Prostate gland (tissue), 2 donors: Measurements from ENCODE around the gene ADGRD1. TPM values are rescaled to one million over a fixed set of nuclear protein-coding genes. Genes with fewer than 3 reads are reported as not detected.

Experiments
- DNase-seq: peaks from one replicate; pipeline ENCODE4 v3.0.0-alpha.2; 2019; ENCODE audit warnings: low spot score
- H3K27ac ChIP-seq, 2 donors: fragments of 200-600 bp; sonication (generic); 2 replicates each; pipeline ENCODE4 v1.5.1; 2017 to 2019
- H3K27me3 ChIP-seq: fragments of 200-600 bp; sonication (generic); replicated peaks from 2 replicates; pipeline ENCODE4 v1.5.1; 2019; ENCODE audit not compliant: insufficient read depth
- H3K36me3 ChIP-seq, 2 donors: fragments of 200-600 bp; sonication (generic); 1 replicate in 1 of 2; 2 replicates in 1 of 2; pipeline versions ENCODE4 v1.5.1 to v1.8.1; 2017 to 2019
- H3K4me1 ChIP-seq: fragments of 200-600 bp; sonication (generic); replicated peaks from 2 replicates; pipeline ENCODE4 v1.5.1; 2019
- H3K4me3 ChIP-seq, 2 donors: fragments of 200-600 bp; sonication (generic); 2 replicates each; pipeline ENCODE4 v1.5.1; 2017 to 2019
- H3K9me3 ChIP-seq: fragments of 200-600 bp; sonication (generic); 2 replicates; pipeline ENCODE4 v1.5.1; 2017
- POLR2A ChIP-seq: fragments of 450-650 bp; IDR thresholded peaks from one replicate; pipeline ENCODE4 v1.6.1; 2016; ENCODE audit warnings: antibody characterized with exemption, mild to moderate bottlenecking
- POLR2AphosphoS5 ChIP-seq: sonication (generic); formaldehyde crosslinking; IDR thresholded peaks from one replicate; pipeline ENCODE4 v1.6.1; 2017; ENCODE audit warnings: antibody characterized with exemption
- WGBS: methylation state at CpG from one replicate; pipeline ENCODE4 v1.1.5; 2018; 5-methylcytosine and 5-hydroxymethylcytosine counted together
- intact Hi-C: fragments of 100-400 bp; cut with DNase I; formaldehyde crosslinking; loops from one replicate; pipeline ENCODE4 v1.14.2; 2022
- total RNA-seq, 2 donors: library from RNA; depleted of rRNA; stranded (reverse); fragments of >200 nt; gene quantifications; one replicate each; pipeline ENCODE4 v1.1.0, GENCODE V29; 2016
- TF ChIP-seq, protein P1 (sequence below), 4 experiments: fragments of 200-600 bp in 2 of 4; fragments of 450-650 bp in 2 of 4; sonication (generic) in 2 of 4; IDR thresholded peaks; 1 replicate in 3 of 4; 2 replicates in 1 of 4; pipeline ENCODE4 v1.5.1; 2016 to 2019; ENCODE audit warnings: antibody characterized with exemption in 4 of 4, mild to moderate bottlenecking in 2 of 4, moderate library complexity in 2 of 4

ADGRD1 gene
- total RNA-seq, 2 donors from 2014 or later = 4.3 to 20.9 TPM

DNA sequence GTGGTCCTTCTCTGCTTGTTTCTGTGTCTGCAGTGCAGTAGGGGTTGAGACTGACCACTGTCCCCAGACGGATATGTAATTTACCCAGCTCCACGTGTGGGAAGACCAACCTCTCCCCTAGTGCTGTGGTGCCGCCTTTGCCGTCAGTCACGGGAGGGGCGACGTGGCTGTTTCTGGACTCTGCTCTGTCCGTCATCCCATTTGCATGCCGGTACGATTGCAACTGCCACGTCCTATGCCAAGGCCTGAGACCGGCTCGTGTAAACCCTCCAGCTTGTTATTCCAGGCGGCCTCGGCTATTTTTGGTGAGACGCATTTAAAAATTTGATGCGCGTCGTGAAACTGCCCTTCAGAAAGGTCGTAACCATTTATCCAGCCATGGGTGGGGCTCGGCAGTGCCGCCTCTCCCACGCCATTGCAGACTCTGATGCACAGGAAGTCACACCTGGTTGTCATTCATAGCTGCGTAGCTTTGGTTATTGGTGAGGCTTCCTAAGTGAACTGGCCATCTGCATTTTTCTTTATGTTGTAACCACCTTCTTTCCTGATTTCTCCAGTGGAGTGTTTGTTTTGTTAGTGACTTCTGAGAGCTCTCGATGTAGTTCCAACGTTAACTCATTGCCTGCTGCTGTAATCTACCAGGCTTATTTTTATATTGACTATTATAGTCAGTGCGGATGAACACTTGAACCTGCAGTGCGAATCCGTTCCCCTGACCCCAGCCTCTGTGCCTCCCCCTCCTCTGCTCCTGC lies 75.1 kb downstream of the ADGRD1 start:
- no peaks in the 10 kb centered on the region for H3K9me3 ChIP-seq
- intact Hi-C loops = no loop called here
- no peak overlapping the region for H3K4me3 ChIP-seq
- TF ChIP-seq POLR2A (no peak), POLR2AphosphoS5 (no peak)
- TF ChIP-seq, protein P1, sequence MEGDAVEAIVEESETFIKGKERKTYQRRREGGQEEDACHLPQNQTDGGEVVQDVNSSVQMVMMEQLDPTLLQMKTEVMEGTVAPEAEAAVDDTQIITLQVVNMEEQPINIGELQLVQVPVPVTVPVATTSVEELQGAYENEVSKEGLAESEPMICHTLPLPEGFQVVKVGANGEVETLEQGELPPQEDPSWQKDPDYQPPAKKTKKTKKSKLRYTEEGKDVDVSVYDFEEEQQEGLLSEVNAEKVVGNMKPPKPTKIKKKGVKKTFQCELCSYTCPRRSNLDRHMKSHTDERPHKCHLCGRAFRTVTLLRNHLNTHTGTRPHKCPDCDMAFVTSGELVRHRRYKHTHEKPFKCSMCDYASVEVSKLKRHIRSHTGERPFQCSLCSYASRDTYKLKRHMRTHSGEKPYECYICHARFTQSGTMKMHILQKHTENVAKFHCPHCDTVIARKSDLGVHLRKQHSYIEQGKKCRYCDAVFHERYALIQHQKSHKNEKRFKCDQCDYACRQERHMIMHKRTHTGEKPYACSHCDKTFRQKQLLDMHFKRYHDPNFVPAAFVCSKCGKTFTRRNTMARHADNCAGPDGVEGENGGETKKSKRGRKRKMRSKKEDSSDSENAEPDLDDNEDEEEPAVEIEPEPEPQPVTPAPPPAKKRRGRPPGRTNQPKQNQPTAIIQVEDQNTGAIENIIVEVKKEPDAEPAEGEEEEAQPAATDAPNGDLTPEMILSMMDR (IDR thresholded peaks at IDR 0.05) = no peak
- H3K27me3 ChIP-seq = no peaks in the 10 kb centered on the region
- DNase-seq = no peak
- H3K36me3 ChIP-seq = no peaks in the 10 kb centered on the region
- H3K4me1 ChIP-seq = no peaks in the 10 kb centered on the region
- no peak overlapping the region for H3K27ac ChIP-seq
- WGBS = 63% methylated on average over 29 of the region's 29 CpGs

DNA sequence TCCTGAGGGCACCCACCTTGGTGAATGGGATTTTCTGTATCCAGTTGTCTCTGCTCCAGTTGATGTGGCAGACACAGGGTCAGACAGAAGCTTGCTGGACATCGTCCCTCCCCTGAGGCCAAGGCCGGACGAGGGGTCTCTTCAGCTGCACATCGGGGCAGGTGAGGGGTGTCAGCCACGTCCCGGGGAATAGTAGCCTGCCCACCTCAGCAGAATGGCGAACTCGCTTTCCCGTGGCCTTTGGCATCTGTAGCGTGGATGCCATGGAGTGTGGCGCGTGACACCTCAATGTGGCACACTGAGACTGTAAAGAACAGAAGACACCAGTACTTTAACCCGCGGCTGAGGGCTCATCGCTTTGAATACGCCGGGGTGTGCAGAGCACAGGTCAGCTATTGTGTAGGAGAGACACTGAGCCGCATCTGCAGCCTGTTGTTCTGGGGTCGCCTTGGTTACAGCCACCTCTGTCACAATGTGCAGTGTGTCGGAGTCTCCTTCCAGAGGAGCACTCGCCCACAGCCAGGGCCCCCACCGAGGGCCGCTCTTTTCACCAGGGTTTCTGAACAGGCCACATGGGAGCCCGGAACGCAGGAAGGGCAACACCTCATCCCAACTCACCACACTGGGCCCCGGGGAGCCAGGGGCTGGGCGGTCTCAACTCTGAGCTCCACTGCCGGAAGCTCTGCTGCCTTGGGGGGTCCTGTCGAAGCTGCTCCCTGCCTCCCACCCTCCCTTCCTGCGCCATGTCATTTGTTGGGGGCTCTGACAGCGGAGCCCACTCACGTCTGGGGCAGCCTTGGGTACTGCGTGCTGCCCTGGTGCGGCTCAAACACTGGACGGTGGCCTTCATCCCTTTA lies 77.0 kb downstream of the ADGRD1 start:
- Histone ChIP-seq H3K4me3 (no peak overlapping the region), H3K36me3 (no peaks in the 10 kb centered on the region), H3K9me3 (no peaks in the 10 kb centered on the region), H3K27ac (no peak overlapping the region), H3K27me3 (no peaks in the 10 kb centered on the region), H3K4me1 (no peaks in the 10 kb centered on the region)
- no peak for DNase-seq
- TF ChIP-seq, protein P1 (IDR thresholded peaks at IDR 0.05) = no peak
- TF ChIP-seq POLR2AphosphoS5 = no peak
- no peak for TF ChIP-seq POLR2A
- intact Hi-C loops = no loop called here
- WGBS = 91% methylated on average over 34 of the region's 35 CpGs

GRCh38 chr12:131032082-131032750 lies 78.5 kb downstream of the ADGRD1 start:
- intact Hi-C loops = no loop called here

DNA sequence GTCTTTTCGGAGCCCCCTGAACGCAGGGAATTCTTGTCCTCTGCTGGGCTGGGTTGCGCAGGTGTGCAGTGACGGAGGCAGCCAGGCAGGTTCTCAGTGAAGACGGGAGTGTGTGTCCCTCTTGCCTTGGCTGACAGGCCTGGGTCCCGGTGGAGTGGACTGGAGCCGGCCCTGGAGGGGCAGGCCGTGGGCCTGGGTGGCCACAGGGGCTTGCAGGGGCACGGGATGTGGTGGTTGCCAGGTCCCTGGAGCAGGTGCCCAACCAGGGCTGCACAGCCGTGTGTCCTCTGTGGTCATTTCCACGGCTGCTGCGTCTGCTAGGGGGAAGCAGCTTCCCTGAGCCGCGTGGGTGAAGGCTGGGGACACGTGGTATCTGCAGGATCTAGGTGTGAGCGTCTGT lies 79.8 kb downstream of the ADGRD1 start:
- H3K36me3 ChIP-seq = no peaks in the 10 kb centered on the region
- no peaks in the 10 kb centered on the region for H3K9me3 ChIP-seq
- no peaks in the 10 kb centered on the region for H3K4me1 ChIP-seq
- DNase-seq = no peak
- no peaks in the 10 kb centered on the region for H3K27me3 ChIP-seq
- intact Hi-C loops = no loop called here
- H3K27ac ChIP-seq = no peak overlapping the region
- no peak overlapping the region for H3K4me3 ChIP-seq
- WGBS = 85% methylated on average over 13 of the region's 16 CpGs
- no peak for TF ChIP-seq POLR2A
- no peak for TF ChIP-seq POLR2AphosphoS5
- TF ChIP-seq, protein P1 (IDR thresholded peaks at IDR 0.05) = no peak

More at GRCh38 chr12:131032082-131032750, 78.5 kb downstream of the ADGRD1 start:
- no peak overlapping the region for H3K4me3 ChIP-seq
- no peak for DNase-seq
- H3K36me3 ChIP-seq = no peaks in the 10 kb centered on the region
- H3K27me3 ChIP-seq = no peaks in the 10 kb centered on the region
- H3K27ac ChIP-seq = no peak overlapping the region
- no peaks in the 10 kb centered on the region for H3K4me1 ChIP-seq
- TF ChIP-seq, protein P1 (IDR thresholded peaks at IDR 0.05) = no peak
- TF ChIP-seq POLR2AphosphoS5 = no peak
- TF ChIP-seq POLR2A = no peak
- H3K9me3 ChIP-seq = no peaks in the 10 kb centered on the region
- whole genome bisulfite sequencing = 87% methylated on average over 27 of the region's 28 CpGs
